Breast epithelium (tissue), 4 donors: ENCODE data around the gene SMIM17. TPM values are rescaled to one million over a fixed set of nuclear protein-coding genes. Genes with fewer than 3 reads are reported as not detected.

Experiments used
- DNase-seq, 2 donors: peaks; one replicate each; pipeline ENCODE4 v3.0.0-alpha.2; 2019; ENCODE audit warnings: low spot score in 2 of 2
- H3K27ac ChIP-seq, 2 donors: fragments of 200-600 bp; sonication (generic) in 1 of 2; one replicate each; pipeline ENCODE4 v1.5.1; 2016 to 2019; ENCODE audit warnings: mild to moderate bottlenecking in 1 of 2
- H3K27me3 ChIP-seq, 2 donors: fragments of 200-600 bp; sonication (generic) in 1 of 2; one replicate each; pipeline versions ENCODE4 v1.5.1 to v1.6.0; 2017 to 2019; ENCODE audit warnings: control low read depth in 1 of 2, mild to moderate bottlenecking in 1 of 2
- H3K36me3 ChIP-seq: fragments of 200-600 bp; one replicate; pipeline ENCODE4 v1.5.1; 2019
- H3K4me1 ChIP-seq, 2 donors: fragments of 200-600 bp; sonication (generic); one replicate each; pipeline ENCODE4 v1.5.1; 2016 to 2019; ENCODE audit warnings: control low read depth in 1 of 2
- H3K4me3 ChIP-seq, 3 donors: fragments of 200-600 bp; sonication (generic); 1 replicate in 2 of 3; 2 replicates in 1 of 3; pipeline ENCODE4 v1.5.1; 2016 to 2019; ENCODE audit warnings: mild to moderate bottlenecking in 3 of 3, moderate library complexity in 2 of 3
- H3K9me3 ChIP-seq, 2 donors: fragments of 200-600 bp; sonication (generic) in 1 of 2; one replicate each; pipeline ENCODE4 v1.5.1; 2016 to 2019; ENCODE audit warnings: control low read depth in 1 of 2
- POLR2A ChIP-seq: fragments of 450-650 bp; IDR thresholded peaks from one replicate; pipeline ENCODE4 v1.6.1; 2016; ENCODE audit warnings: antibody characterized with exemption, mild to moderate bottlenecking, moderate library complexity
- POLR2AphosphoS5 ChIP-seq, 3 donors: sonication (generic); formaldehyde crosslinking; IDR thresholded peaks; one replicate each; pipeline ENCODE4 v1.6.1; 2017; ENCODE audit warnings: antibody characterized with exemption in 3 of 3
- intact Hi-C: fragments of 100-400 bp; cut with DNase I; formaldehyde crosslinking; loops from one replicate; pipeline ENCODE4 v1.15.1; 2023; ENCODE audit warnings: low total_unique reads
- total RNA-seq, 3 donors: library from RNA; depleted of rRNA; stranded (reverse); fragments of >200 nt; gene quantifications; one replicate each; pipeline ENCODE4 v1.1.0, GENCODE V29; 2016
- TF ChIP-seq, protein P1 (sequence below), 3 donors: fragments of 450-650 bp; IDR thresholded peaks; one replicate each; pipeline ENCODE4 v1.5.1; 2016 to 2017; ENCODE audit warnings: antibody characterized with exemption in 3 of 3, mild to moderate bottlenecking in 3 of 3, moderate library complexity in 3 of 3

The SMIM17 gene
- total RNA-seq, 3 donors from 2014 or later: 0.33 TPM; not detected in 2

GRCh38 chr19:56643460-56643955 is 549 bp downstream of the SMIM17 start:
- Histone ChIP-seq H3K27ac (no peak overlapping the region), H3K9me3 (peaks cover 4 to 28% of the 10 kb centered on the region in 2 donors), H3K27me3 (peaks cover 0 to 18% of the 10 kb centered on the region in 2 donors), H3K4me1 (no peaks in the 10 kb centered on the region), H3K4me3 (no peak overlapping the region), H3K36me3 (no peaks in the 10 kb centered on the region)
- intact Hi-C loops: no loop called here
- TF ChIP-seq, protein P1, sequence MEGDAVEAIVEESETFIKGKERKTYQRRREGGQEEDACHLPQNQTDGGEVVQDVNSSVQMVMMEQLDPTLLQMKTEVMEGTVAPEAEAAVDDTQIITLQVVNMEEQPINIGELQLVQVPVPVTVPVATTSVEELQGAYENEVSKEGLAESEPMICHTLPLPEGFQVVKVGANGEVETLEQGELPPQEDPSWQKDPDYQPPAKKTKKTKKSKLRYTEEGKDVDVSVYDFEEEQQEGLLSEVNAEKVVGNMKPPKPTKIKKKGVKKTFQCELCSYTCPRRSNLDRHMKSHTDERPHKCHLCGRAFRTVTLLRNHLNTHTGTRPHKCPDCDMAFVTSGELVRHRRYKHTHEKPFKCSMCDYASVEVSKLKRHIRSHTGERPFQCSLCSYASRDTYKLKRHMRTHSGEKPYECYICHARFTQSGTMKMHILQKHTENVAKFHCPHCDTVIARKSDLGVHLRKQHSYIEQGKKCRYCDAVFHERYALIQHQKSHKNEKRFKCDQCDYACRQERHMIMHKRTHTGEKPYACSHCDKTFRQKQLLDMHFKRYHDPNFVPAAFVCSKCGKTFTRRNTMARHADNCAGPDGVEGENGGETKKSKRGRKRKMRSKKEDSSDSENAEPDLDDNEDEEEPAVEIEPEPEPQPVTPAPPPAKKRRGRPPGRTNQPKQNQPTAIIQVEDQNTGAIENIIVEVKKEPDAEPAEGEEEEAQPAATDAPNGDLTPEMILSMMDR (IDR thresholded peaks at IDR 0.05): no peak
- TF ChIP-seq POLR2A (no peak), POLR2AphosphoS5 (IDR thresholded peaks at IDR 0.05) (no peak)
- no peak for DNase-seq

DNA sequence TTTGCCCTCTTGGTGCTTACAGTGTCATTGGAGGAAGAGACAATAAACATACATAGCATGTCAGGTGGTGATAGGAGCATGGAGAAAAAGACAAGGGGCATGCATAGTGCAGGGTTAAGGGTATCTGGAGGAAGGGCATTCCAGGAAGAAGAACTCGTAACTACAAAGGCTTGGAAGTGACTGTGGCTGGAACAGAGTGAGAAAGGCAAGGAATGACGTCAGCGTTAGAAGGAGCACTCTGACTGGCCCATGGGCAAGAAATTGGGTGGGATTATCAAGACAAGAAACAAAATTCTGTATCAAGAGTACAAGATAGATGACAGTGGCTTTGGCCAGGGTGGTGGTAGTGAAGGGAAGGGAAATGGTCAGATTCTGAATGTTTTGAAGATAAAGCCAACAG is 11.2 kb downstream of the SMIM17 start:
- intact Hi-C loops: loop anchor here (10.0 kb wide), 1 partner anchor 1479 kb away; no protein-coding TSS in a partner anchor
- TF ChIP-seq POLR2AphosphoS5 (IDR thresholded peaks at IDR 0.05): no peak
- TF ChIP-seq, protein P1 (IDR thresholded peaks at IDR 0.05): no peak
- TF ChIP-seq POLR2A: no peak
- no peaks in the 10 kb centered on the region for H3K4me1 ChIP-seq
- no peak overlapping the region for H3K4me3 ChIP-seq
- no peaks in the 10 kb centered on the region for H3K36me3 ChIP-seq
- H3K9me3 ChIP-seq: peaks cover 12 to 14% of the 10 kb centered on the region in 2 donors
- no peaks in the 10 kb centered on the region for H3K27me3 ChIP-seq
- H3K27ac ChIP-seq: no peak overlapping the region
- DNase-seq: no peak

DNA sequence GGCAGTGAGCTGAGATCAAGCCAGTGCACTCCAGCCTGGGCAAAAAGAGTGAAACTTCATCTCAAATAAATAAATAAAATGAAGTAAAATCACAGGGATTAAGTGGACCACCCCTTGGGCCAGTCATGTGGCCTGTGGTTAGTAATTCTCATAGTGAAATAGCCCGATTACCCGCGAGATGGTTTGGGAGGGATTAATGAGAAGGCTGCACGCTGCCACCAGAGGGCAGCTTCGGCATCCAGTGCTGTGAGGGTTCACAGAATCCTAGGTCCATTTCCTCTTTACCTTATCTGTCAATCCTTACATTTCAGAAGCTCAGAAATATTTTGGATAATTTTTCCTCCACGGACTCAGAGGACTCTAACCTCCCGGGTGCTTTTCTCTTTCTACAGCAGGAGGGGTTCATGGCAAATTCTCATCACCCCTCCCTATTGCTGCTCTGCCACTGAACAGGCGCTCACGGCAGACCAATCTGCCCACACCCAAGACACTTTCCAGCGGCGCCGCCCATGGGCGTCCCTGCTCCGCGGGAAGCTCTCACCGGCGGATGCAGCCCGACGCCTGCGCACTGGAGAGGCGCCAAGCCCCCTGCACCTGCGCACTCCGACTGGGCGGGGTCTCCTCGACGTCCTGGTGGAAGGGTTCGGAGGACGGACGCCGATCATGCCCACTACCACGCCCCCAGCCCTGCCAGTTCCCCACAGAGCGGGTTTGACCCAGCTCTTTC is 17.6 kb downstream of the SMIM17 start:
- Histone ChIP-seq H3K36me3 (peaks cover 6% of the 10 kb centered on the region), H3K9me3 (peaks cover 11 to 30% of the 10 kb centered on the region in 2 donors), H3K4me1 (no peaks in the 10 kb centered on the region), H3K27ac (no peak overlapping the region), H3K27me3 (no peaks in the 10 kb centered on the region), H3K4me3 (peak overlapping the region in 1 of 3 donors; percentile 27)
- TF ChIP-seq POLR2AphosphoS5 (IDR thresholded peaks at IDR 0.05) (no peak), POLR2A (no peak)
- TF ChIP-seq, protein P1 (IDR thresholded peaks at IDR 0.05): no peak
- DNase-seq: no peak
- intact Hi-C loops: no loop called here

GRCh38 chr19:56661248-56661647 is 18.3 kb downstream of the SMIM17 start:
- peaks cover 11 to 31% of the 10 kb centered on the region in 2 donors for H3K9me3 ChIP-seq
- intact Hi-C loops: no loop called here

More at GRCh38 chr19:56661248-56661647, 18.3 kb downstream of the SMIM17 start:
- TF ChIP-seq POLR2A (no peak), POLR2AphosphoS5 (IDR thresholded peaks at IDR 0.05) (no peak)
- TF ChIP-seq, protein P1 (IDR thresholded peaks at IDR 0.05): no peak
- H3K36me3 ChIP-seq: peaks cover 6% of the 10 kb centered on the region
- H3K27me3 ChIP-seq: no peaks in the 10 kb centered on the region
- H3K27ac ChIP-seq: no peak overlapping the region
- no peaks in the 10 kb centered on the region for H3K4me1 ChIP-seq
- DNase-seq: no peak
- H3K4me3 ChIP-seq: no peak overlapping the region
